SK-N-MC (cell line): ENCODE data around the gene FBXO24.

Experiments used
- EZH2 ChIP-seq: fragments of 200-600 bp; sonication (generic); IDR thresholded peaks from one replicate; pipeline ENCODE4 v1.6.1; 2017; ENCODE audit warnings: antibody characterized with exemption
- FOXP2 ChIP-seq: optimal IDR thresholded peaks from 2 replicates; pipeline ENCODE3; 2011; ENCODE audit warnings: mild to moderate bottlenecking, moderate library complexity; ENCODE audit not compliant: insufficient read depth; ENCODE audit errors: extremely low read length, control extremely low read depth
- POLR2AphosphoS5 ChIP-seq: IDR thresholded peaks from 2 replicates; pipeline ENCODE4 v1.6.1; 2012; ENCODE audit warnings: mild to moderate bottlenecking, low read depth, low read length, borderline replicate concordance

- no peak for TF ChIP-seq EZH2
- TF ChIP-seq FOXP2: peak; percentile 31
- TF ChIP-seq POLR2AphosphoS5: peak; percentile 71; the same call in 1 of the 2 replicates
These were observed 40.6 kb downstream of the FBXO24 start for GRCh38 chr7:100626530-100627237.
